Nephron progenitor cell (in vitro differentiated cells): ENCODE data around the gene FBXO17.

Experiments
- DNase-seq: peaks from one replicate; pipeline ENCODE4 v3.0.0; 2021
- H3K27ac Mint-ChIP-seq: 2 replicates; pipeline ENCODE4 v1.8.0; 2021; ENCODE audit warnings: mild to moderate bottlenecking, moderate library complexity, mixed read lengths
- H3K27me3 Mint-ChIP-seq: 2 replicates; pipeline ENCODE4 v1.8.0; 2021; ENCODE audit warnings: mild to moderate bottlenecking, low read depth, mixed read lengths; ENCODE audit not compliant: poor library complexity
- H3K36me3 Mint-ChIP-seq: 2 replicates; pipeline ENCODE4 v1.8.0; 2021; ENCODE audit warnings: low read depth, mixed read lengths
- H3K4me1 Mint-ChIP-seq: 2 replicates; pipeline ENCODE4 v1.8.0; 2021; ENCODE audit warnings: mixed read lengths
- H3K4me3 Mint-ChIP-seq: 2 replicates; pipeline ENCODE4 v1.8.0; 2021; ENCODE audit warnings: mild to moderate bottlenecking, moderate library complexity, mixed read lengths
- H3K9me3 Mint-ChIP-seq: 2 replicates; pipeline ENCODE4 v1.8.0; 2021; ENCODE audit warnings: mild to moderate bottlenecking, moderate library complexity, mixed read lengths
- TF ChIP-seq, protein P1 (sequence below): fragments of 200-600 bp; sonication (generic); IDR thresholded peaks from 2 replicates; pipeline ENCODE4 v1.5.0; 2021; ENCODE audit warnings: antibody characterized with exemption

The FBXO17 gene

DNA sequence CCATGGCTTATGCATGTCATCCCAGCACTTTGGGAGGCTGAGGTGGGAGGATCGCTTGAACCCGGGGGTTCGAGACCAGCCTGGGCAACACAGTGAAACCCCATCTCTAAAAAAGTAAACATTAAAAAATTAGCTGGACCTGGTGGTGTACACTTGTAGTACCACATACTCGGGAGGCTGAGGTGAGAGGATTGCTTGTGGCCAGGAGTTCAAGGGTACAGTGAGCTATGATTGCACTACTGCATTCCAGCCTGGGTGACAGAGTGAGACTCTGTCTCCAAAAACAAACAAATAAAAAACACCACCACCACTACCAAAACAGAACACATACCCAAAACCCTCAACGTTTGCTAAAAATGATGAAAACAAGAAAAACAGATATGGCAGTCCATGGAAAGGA, 15.9 kb downstream of the FBXO17 start:
- H3K27ac Mint-ChIP-seq: no peak overlapping the region

DNA sequence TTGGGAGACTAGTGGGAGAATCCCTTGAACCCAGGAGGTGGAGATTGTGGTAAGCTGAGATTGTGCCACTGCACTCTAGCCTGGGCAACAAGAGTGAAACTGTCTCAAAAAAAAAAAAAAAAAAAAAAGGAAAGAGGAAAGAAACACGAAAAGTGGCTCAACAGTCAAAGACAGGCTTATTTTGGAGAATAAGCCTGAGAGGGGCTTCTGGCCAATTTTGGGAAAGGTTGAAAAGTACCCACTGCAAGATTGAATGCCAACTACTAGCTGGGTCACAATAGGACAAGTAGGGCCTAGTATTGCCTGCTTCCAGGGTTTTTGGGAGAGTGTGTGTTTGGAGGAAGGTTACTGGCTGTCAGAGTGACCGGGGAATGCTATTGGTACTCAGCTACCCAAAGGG, 17.2 kb downstream of the FBXO17 start:
- peaks cover 3% of the 10 kb centered on the region for H3K27me3 Mint-ChIP-seq
- peaks cover 9% of the 10 kb centered on the region for H3K4me1 Mint-ChIP-seq
- H3K36me3 Mint-ChIP-seq: peaks cover 49% of the 10 kb centered on the region
- DNase-seq: no peak
- H3K4me3 Mint-ChIP-seq: no peak overlapping the region
- H3K9me3 Mint-ChIP-seq: peaks cover 8% of the 10 kb centered on the region
- TF ChIP-seq, protein P1, sequence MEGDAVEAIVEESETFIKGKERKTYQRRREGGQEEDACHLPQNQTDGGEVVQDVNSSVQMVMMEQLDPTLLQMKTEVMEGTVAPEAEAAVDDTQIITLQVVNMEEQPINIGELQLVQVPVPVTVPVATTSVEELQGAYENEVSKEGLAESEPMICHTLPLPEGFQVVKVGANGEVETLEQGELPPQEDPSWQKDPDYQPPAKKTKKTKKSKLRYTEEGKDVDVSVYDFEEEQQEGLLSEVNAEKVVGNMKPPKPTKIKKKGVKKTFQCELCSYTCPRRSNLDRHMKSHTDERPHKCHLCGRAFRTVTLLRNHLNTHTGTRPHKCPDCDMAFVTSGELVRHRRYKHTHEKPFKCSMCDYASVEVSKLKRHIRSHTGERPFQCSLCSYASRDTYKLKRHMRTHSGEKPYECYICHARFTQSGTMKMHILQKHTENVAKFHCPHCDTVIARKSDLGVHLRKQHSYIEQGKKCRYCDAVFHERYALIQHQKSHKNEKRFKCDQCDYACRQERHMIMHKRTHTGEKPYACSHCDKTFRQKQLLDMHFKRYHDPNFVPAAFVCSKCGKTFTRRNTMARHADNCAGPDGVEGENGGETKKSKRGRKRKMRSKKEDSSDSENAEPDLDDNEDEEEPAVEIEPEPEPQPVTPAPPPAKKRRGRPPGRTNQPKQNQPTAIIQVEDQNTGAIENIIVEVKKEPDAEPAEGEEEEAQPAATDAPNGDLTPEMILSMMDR: no peak
- H3K27ac Mint-ChIP-seq: no peak overlapping the region

More for the DNA sequence above, 15.9 kb downstream of the FBXO17 start:
- Mint-ChIP-seq H3K27me3 (peaks cover 3% of the 10 kb centered on the region), H3K4me3 (no peak overlapping the region), H3K36me3 (peaks cover 56% of the 10 kb centered on the region), H3K4me1 (peaks cover 9% of the 10 kb centered on the region), H3K9me3 (peaks cover 8% of the 10 kb centered on the region)
- TF ChIP-seq, protein P1: no peak
- no peak for DNase-seq

DNA sequence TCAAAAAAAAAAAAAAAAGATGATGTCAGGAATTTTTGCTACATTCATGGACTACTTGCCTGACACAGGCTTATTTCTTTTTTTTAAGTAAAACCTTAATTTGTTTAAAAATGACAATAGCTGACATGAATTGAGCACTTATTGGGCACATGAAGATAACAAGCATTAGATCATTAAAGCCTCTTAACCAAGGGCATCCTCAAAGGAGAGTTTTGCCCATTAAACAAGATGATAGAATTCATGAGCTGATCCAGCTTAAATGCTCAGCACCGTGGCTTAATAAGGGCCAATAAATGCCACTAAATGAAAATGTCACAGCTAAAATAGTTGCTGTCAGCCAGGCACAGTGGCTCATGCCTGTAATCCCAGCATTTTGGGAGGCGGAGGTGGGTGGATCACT, 19.3 kb downstream of the FBXO17 start:
- H3K9me3 Mint-ChIP-seq: peaks cover 8% of the 10 kb centered on the region
- TF ChIP-seq, protein P1: no peak
- H3K36me3 Mint-ChIP-seq: peaks cover 57% of the 10 kb centered on the region
- no peak for DNase-seq
- no peak overlapping the region for H3K4me3 Mint-ChIP-seq
- peaks cover 7% of the 10 kb centered on the region for H3K4me1 Mint-ChIP-seq
- H3K27ac Mint-ChIP-seq: no peak overlapping the region
- peaks cover 6% of the 10 kb centered on the region for H3K27me3 Mint-ChIP-seq

DNA sequence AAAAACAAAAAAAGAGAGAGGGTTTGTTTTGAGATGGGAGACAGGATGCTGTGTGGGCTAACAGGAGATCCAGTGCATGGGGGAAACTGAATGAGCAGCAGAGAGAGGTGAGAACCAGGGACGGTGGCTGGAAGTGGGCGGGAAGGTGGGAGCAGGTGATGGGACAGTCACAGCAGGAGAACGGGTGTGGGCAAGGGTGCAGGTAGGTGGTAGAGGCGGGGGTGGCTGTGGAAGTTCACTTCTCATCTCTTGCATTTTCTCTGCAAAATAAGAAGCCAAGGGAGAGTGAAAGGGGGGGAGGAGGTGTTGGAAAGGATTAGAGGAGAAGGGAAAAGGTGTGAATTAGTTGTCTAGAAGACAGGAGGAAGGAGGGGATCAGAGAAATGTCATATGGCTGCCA, 21.9 kb downstream of the FBXO17 start:
- Mint-ChIP-seq H3K27me3 (peaks cover 4% of the 10 kb centered on the region), H3K27ac (no peak overlapping the region), H3K36me3 (peaks cover 59% of the 10 kb centered on the region), H3K4me1 (peaks cover 20% of the 10 kb centered on the region), H3K4me3 (no peak overlapping the region), H3K9me3 (peaks cover 8% of the 10 kb centered on the region)
- TF ChIP-seq, protein P1: no peak
- DNase-seq: no peak

DNA sequence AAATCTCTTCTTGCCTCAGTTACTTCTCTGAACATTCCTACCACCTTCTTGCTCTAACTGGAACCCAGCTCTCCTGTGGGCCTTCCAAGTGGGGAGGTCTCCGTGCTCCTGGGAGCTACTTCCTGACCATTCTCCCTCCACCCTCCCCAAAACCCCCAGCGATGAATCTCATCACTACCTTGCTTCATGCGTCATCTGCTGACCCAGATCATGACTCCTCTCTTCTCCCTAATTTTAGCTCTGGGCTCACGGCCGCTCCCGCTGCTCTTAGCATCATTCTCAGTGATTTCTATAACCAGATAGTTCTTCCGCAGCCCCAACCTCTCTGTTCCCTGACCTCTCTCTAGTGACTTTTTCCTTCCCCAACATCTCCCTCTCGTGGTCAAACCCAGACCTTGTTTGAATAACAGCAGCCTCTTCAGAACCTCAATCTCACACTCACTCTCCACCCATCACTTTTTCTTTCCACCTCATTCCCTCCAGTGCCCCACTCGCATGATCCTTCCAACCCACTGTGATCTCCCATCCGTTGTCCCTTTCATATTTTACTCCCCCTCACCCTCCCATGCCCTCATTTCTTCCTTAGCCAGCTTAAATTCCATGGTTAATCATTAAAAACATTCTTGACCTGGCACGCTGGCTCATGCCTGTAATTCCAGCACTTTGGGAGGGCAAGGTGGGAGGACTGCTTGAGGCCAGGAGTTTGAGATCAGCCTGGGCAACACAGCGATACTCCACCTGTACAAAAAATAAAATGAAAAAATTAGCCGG, 23.0 kb downstream of the FBXO17 start:
- H3K27me3 Mint-ChIP-seq: peaks cover 4% of the 10 kb centered on the region
- peaks cover 23% of the 10 kb centered on the region for H3K4me1 Mint-ChIP-seq
- H3K9me3 Mint-ChIP-seq: peaks cover 5% of the 10 kb centered on the region
- TF ChIP-seq, protein P1: peak; percentile 26
- peaks cover 58% of the 10 kb centered on the region for H3K36me3 Mint-ChIP-seq
- DNase-seq: peak; percentile 30
- peak overlapping the region; percentile 8 for H3K4me3 Mint-ChIP-seq
- no peak overlapping the region for H3K27ac Mint-ChIP-seq

DNA sequence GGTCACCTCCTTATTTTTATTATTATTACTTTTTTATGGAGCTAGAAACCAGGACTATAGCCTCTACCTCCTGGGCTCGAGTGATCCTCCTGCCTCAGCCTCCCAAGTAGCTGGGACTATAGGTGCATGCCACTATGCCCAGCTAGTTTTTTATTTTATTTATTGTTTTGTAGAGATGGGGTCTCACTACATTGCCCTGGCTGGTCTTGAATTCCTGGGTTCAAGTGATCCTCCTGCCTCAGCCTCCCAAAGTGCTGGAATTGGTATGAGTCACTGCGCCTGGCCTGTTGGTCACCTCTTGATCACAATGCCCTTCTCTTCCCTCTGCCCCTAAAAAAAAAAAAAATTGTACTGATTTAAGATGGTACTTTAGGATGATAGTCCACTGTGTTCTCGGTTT, 24.4 kb downstream of the FBXO17 start:
- TF ChIP-seq, protein P1: no peak
- Mint-ChIP-seq H3K27me3 (peaks cover 4% of the 10 kb centered on the region), H3K9me3 (peaks cover 4% of the 10 kb centered on the region), H3K27ac (no peak overlapping the region), H3K4me3 (peak overlapping the region; percentile 49), H3K36me3 (peaks cover 58% of the 10 kb centered on the region), H3K4me1 (peaks cover 23% of the 10 kb centered on the region)
- no peak for DNase-seq
